ENCODE results near the gene BAHD1.

DNA sequence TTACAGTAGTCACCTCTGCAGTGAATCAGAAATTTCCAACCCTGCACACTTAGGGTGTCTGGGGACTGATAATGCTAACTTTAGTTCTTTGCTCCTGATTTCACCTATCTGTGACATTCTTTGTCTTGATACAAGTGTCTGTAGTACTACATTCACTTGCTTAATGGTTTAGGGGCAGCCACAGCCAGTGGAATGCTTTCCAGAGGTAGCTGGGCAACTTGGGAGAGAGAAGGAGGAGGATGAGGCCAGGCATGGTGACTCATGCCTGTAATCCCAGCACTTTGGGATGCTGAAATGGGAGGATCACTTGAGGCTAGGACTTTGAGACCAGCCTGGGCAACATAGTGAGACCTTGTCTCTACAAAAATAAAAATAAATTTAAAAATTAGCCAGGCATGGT lies 8.5 kb downstream of the BAHD1 start:
- no peak for TF ChIP-seq CTCF (IDR thresholded peaks at IDR 0.05)
- no peak for TF ChIP-seq POLR2A (IDR thresholded peaks at IDR 0.05)

Measured in ovary (tissue), 3 donors.